VCaP (cell line): ENCODE data around the gene KLHL29.

Source experiments
- H3K27ac ChIP-seq: fragments of 450-650 bp; 2 replicates; pipeline ENCODE4 v1.5.1; 2017
- TF ChIP-seq, protein P1 (sequence below): fragments of 450-650 bp; conservative IDR thresholded peaks from 2 replicates; pipeline ENCODE4 v1.5.1; 2017; ENCODE audit warnings: mild to moderate bottlenecking, moderate library complexity

Gene KLHL29

DNA sequence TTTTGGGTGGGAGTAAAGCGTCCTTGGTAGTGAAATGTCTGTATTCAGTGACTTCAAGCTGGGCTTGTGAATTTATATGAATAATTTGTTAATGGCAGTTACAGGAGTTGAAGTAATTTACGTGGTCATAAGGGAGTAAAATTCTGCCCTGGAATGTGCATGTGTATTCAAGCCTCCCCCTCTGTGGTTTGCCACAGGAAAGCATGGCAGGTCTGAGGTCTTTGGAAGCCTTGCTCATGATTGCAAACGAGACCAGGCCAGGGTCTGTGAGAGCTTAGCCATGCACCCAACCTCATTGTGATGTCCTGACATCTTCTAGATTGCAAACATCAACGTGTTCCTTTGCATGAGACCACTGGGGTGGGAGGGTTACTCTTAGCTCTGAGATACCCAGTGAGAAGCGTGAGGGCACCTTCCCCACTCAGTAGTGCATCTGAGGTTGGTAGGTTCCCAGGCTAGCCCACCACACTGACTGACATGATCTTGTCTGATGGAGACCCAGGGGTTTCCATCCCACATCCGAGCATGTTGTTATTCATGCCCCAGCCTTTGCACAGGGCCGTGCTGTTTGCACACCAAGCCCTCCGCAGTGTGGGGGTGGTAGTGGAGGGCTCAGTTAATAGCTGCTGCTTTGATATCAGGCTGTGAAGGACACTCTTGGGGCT lies 216.5 kb downstream of the KLHL29 start:
- TF ChIP-seq, protein P1, sequence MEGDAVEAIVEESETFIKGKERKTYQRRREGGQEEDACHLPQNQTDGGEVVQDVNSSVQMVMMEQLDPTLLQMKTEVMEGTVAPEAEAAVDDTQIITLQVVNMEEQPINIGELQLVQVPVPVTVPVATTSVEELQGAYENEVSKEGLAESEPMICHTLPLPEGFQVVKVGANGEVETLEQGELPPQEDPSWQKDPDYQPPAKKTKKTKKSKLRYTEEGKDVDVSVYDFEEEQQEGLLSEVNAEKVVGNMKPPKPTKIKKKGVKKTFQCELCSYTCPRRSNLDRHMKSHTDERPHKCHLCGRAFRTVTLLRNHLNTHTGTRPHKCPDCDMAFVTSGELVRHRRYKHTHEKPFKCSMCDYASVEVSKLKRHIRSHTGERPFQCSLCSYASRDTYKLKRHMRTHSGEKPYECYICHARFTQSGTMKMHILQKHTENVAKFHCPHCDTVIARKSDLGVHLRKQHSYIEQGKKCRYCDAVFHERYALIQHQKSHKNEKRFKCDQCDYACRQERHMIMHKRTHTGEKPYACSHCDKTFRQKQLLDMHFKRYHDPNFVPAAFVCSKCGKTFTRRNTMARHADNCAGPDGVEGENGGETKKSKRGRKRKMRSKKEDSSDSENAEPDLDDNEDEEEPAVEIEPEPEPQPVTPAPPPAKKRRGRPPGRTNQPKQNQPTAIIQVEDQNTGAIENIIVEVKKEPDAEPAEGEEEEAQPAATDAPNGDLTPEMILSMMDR: no peak
- no peak overlapping the region for H3K27ac ChIP-seq

DNA sequence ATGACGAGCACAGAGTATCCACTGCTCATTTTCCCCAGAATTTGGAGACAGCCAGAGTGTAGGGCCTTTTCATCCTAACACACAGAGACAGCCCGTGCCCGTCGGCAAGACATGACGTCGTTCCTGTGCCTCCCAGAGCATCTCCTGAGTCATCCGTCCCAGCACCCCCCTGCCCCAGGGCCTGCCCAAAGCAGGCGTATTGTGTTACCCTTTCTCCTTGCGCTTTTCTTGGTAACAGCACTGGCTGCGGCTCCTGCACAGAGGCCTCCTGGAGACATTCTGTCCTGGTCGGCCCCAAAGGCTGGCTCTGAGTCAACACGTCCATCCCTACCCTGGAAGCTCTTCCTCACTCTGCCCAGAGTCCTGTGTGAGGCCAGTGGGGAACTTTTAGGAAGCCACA lies 217.1 kb downstream of the KLHL29 start:
- TF ChIP-seq, protein P1: no peak
- H3K27ac ChIP-seq: no peak overlapping the region

DNA sequence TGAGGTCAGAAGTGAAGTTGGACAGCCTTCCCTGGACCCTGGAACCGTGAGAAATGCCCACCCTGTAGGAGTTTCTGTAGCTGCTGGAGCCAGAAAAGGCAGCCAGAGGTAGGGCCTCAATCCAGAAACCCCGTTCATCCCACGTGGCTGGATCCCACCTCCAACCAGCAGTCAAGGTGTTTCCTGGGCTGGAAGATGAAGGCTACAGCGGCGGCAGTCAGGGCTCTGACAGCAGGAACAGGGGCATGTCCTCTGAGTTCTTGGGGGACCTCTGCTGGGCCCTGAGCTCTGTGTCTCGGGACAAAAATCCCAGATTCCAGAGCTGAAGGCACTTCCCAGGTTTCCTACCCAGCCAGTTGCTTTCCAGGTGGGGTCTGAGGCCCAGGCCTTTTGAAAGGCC lies 218.2 kb downstream of the KLHL29 start:
- TF ChIP-seq, protein P1: no peak
- H3K27ac ChIP-seq: no peak overlapping the region

DNA sequence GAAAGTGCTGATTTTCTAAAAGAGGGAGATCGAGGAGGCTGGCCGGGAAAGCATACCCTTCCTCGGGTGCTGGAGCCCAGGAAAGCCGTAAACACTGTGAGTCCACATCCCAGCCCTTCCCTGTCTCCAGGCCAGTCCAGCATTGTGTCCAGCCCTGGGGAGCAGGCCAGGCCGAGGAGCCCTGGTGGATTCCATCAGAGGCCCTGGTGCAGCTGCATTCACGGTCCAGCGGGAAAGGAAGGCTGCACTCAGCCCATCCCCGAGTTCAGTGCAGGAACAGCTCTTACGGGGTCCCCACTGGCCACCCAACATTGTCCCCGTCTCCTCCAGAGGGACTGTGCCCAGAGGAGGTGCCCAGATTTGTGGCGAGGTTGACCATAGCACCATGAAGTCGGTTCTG lies 218.6 kb downstream of the KLHL29 start:
- TF ChIP-seq, protein P1: no peak
- H3K27ac ChIP-seq: no peak overlapping the region

DNA sequence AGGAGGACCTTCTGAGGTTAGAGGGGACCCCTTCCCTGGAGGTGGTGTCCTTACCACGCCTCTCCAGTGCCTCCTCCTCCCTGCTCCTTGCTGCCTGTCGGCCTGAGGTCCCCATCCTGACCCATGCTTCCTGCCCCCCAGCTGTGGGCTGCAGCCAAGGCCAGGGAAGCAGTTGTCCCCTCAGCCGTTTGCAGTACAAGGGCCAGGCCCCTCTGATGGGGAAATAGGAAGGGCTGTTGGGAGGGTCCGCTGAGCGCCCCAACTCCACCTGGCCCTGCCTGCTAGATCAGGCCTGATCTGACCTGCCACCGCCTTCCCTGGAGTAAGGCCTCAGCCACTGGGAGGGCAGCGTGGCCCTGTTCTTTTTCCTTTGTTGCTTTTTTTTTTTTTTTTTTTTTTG lies 219.8 kb downstream of the KLHL29 start:
- no peak overlapping the region for H3K27ac ChIP-seq
- TF ChIP-seq, protein P1: no peak

DNA sequence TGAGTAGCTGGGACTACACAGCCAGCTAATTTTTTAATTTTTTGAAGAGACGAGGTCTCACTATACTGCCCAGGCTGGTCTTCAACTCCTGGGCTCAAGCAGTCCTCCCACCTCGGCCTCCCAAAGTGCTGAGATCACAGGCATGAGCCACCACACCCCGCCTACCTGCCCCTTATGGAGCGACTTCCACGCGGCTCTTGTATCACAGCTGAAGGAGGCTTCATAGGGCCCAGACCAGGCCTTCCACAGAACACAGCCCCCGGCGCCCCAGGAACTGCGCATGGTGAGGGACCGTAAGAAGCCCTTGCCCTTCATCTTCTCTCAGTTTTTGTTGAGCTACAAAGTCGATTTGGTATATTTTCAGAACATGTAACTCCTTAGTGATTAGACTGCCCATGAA lies 220.3 kb downstream of the KLHL29 start:
- TF ChIP-seq, protein P1: no peak
- H3K27ac ChIP-seq: no peak overlapping the region

DNA sequence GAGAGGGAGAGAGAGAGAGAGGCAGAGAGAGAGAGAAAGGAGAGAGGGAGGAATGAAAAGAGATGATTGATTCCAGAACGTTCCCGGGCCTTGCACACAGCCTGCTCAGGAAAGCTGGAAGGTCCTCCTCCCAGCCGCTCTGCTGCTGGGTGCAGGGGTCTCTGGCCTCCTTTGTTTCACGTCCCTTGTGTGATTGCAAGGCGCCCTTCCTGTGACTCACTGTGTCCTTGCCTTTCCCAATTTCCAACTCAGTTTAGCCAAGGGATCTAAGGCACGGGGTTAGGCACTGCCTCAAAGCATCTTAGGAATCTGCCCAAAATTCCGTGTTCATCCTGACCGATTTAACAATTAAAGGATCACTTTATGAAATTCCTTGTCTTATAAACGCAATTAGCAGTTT lies 221.2 kb downstream of the KLHL29 start:
- no peak overlapping the region for H3K27ac ChIP-seq
- TF ChIP-seq, protein P1: no peak
